Retinal pigment epithelial cell (primary cell): ENCODE measurements around the gene PNMA8A.

Experiments
- DNase-seq: peaks from one replicate; pipeline ENCODE4 v3.0.0-alpha.2; 2010; ENCODE audit warnings: low read depth
- H3K4me3 ChIP-seq: 2 replicates; pipeline ENCODE4 v1.5.1; 2011; ENCODE audit warnings: mild to moderate bottlenecking, low read length, control low read depth, moderate library complexity
- TF ChIP-seq, protein P1 (sequence below): conservative IDR thresholded peaks from 2 replicates; pipeline ENCODE4 v1.5.1; 2011; ENCODE audit warnings: low read depth, low read length, control low read depth, inconsistent platforms

The PNMA8A gene

DNA sequence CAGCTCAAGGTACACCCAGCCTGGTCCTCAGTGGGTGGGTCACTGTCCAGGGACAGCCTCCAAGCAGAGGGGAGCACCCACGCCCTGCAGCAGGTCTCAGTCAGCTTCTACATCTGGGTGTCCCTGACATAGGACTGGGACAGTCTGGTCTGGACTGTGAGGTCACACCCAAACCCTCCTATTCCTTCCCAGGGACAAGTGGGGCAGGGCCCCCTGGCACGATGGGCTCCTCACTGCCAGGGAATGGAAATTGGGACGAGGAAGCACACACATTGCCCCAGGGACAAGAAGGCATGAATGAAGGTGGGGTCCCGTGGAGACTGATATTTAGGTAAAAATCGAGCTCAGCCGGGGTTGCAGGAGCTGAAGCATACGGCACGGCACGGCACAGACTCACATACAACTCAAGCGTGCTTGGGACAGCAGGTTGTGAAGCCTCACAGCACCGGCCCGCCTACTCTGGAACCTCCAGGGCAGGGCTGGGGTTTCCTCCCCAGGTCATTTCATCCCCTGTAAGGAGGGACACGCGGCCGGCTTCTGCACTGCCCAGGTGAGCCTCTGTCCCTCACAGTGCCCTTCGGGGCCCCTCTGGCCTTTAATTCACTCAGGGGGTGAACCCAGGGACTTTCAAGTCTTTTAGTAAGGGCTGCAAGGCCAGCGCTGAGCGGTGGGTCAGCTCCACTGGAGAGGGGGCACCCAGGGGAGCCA, 20.8 kb upstream of the PNMA8A start:
- DNase-seq, result no peak
- no peak overlapping the region for H3K4me3 ChIP-seq
- TF ChIP-seq, protein P1, sequence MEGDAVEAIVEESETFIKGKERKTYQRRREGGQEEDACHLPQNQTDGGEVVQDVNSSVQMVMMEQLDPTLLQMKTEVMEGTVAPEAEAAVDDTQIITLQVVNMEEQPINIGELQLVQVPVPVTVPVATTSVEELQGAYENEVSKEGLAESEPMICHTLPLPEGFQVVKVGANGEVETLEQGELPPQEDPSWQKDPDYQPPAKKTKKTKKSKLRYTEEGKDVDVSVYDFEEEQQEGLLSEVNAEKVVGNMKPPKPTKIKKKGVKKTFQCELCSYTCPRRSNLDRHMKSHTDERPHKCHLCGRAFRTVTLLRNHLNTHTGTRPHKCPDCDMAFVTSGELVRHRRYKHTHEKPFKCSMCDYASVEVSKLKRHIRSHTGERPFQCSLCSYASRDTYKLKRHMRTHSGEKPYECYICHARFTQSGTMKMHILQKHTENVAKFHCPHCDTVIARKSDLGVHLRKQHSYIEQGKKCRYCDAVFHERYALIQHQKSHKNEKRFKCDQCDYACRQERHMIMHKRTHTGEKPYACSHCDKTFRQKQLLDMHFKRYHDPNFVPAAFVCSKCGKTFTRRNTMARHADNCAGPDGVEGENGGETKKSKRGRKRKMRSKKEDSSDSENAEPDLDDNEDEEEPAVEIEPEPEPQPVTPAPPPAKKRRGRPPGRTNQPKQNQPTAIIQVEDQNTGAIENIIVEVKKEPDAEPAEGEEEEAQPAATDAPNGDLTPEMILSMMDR, result no peak

DNA sequence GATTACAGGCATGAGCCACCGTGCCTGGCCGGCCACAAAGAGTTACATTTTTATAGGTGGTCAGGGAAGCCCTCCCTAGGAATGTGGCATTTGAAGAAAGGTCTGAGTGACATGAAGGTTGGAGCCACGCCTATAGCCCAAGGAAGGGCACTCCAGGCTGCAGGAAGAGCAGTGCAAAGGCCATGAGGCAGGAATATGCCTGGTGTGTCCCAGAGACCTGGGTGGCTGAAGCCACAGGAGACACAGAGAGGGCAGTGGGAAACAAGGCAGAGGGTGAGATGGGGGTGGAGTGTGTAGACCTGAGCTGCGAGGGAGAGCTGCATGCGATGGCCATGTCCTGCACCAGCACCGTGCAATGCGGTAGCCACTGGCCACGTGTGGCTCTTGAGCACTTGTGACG, 19.4 kb upstream of the PNMA8A start:
- no peak overlapping the region for H3K4me3 ChIP-seq
- DNase-seq, result no peak
- TF ChIP-seq, protein P1, result no peak

DNA sequence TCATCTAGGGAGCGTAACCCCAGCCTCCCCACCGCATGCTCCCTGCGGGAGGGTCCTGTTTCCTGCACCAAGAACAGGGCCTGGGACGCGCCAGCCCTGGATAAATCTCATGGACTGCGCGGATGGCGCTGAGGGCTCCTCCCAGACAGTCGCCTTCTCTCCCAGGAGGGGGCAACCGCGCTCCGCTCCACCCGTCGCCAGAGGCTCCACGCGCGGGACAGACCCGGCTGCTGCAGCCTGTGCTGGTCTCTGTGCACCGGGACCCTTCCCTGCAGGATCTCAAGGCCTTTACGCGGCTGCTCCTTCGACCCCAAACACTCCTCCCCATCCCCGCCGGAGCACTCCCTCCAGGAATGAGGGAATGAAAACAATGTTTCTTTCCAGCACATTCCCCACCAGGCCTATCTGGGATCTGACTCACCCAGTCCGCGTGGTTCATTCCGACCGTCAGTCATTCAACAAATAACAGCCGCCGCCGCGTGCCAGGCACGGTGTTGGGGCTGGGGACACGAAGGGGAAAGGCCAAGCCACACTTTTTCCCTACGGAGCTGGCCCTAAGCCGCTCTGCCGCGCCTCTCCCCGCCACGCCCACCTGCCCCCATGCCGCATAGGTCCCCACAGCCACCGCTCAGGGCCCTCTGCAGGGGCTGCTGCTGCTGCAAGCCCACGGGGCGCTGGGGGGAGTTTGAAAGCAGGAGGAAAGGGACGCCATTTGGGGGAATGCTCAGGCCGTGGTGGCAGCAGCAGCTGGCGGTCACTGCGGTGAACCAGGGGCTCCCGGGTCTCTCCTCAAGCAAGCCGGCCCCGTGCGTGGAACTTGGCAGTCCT, 18.3 kb upstream of the PNMA8A start:
- TF ChIP-seq, protein P1, result peak; percentile 47
- no peak overlapping the region for H3K4me3 ChIP-seq
- peak; percentile 62 for DNase-seq

DNA sequence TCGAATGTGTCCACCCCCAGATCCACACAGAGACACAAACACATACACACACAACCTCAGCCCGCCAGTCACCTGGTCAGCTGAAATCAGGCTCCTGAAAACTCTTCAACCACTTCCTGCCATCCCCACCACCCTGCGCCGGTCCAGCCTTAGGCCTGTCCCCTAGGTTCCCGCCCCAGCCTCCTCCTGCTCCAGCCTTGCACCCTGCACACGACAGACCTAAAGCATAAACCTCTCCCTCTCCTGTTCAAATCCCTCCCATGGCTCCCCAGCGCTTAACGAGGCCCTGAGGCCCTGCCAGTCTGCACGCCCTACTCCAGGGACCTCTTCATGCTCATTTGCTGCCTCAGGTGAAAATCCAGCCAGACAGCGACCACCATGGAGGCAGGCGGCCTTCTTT, 17.2 kb upstream of the PNMA8A start:
- no peak overlapping the region for H3K4me3 ChIP-seq
- TF ChIP-seq, protein P1, result no peak
- DNase-seq, result no peak

DNA sequence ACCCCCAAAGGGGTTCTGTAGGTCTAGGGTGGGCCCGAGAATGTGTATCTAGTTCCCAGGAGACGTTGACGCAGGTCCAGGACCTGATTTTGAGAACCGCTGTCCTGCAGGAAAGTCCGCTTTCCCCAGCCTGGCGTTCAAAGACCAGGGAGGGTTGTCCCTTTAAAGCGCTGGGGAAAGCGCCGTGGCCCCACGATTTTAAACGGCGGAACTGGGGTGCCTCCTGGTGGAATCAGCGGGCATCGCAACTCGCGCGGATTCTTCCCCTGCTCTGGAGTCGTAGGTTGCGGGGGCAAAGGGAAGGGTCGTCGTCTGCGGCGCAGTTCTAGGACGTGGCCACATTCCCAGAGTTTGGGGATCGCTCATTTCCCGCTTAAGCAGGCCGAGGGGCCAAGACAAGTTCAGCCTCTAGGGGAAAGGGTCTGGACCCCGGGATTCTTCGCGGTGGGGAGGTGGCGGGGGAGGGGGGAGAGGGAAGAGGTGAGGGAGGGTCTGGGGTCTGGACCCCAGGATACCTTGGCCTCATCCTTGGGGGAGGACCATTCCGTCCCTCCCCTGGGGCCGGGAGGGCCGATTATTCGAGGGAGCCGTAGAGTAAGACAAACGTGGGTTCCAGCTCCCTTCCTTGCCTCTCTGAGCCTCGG, 16.6 kb upstream of the PNMA8A start:
- TF ChIP-seq, protein P1, result peak; percentile 87
- H3K4me3 ChIP-seq, result peak overlapping the region; percentile 45
- no peak for DNase-seq

DNA sequence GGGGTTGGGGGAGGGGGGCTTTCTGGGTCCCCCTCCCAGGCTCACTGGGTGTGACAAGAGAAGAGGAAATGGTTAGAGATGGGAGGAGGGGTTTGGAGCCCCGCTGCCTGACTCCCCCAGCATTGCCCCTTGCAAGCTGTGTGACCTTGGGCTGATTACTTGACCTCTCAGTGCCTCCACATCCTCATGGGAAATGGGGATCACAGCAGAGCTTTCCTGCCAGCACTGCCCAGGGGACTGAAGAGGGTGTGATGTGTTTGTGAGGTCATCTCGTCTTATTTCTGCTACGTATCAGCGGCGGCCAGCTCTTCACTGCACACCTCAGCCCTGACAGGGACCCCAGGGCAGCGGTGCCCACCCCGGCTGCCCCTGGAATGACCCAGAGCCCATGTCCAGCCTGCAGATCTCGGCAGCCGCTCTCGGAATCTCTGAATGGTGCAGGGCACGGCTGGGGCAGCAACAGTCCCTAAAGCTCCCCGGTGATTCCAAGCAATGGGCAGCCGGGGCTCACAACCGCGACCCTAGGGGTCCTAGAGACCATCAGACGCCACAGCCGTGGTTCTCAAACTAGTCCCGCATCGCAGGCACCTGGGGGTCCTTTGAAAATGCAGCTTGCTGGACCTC, 15.9 kb upstream of the PNMA8A start:
- TF ChIP-seq, protein P1, result no peak
- H3K4me3 ChIP-seq, result peak overlapping the region; percentile 45
- no peak for DNase-seq
